Stimulated activated naive CD8-positive, alpha-beta T cell treated with anti-CD3 and anti-CD28 coated beads, Interleukin-15, Interleukin-2, amounts not matched to agents 100 U/mL and 50 U/mL, for 24 hours (primary cell): ENCODE results near the gene USP10.
A peak's percentile ranks its signal among the peaks of the same experiment; 100 is the strongest.
"Not testable (repeated sequence)": the region's sequence is repeated elsewhere in the genome, so short reads cannot be mapped to it uniquely, and the experiment has no call there.

Experiments used
- ATAC-seq: fragments of 150-1000 bp; cut with Tn5 transposase; one replicate; pipeline ENCODE4 v1.10.0; 2021
- DNase-seq: peaks from one replicate; pipeline ENCODE4 v3.0.0; 2021

The USP10 gene

DNA sequence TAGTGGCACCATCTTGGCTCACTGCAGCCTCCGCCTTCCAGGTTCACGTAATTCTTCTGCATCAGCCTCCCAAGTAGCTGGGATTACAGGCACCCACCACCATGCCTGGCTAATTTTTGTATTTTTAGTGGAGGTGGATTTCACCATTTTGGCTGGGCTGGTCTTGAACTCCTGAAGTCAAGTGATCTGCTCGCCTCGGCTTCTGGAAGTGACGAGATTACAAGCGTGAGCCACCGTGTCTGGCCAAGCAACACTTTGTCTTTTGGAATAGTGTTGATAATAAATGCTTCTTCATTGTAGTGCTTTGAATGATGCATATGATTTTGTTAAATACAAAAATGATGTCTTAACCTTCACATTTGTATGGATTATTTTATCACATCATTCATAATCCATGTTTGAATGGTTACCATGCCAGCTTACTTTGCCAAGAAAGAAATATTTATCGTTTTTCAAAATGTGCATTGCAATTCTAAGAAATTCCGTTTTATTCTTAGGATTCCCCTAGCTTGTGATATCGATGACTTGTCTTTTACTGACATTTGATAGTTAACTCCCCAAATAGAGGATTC is 29.1 kb downstream of the USP10 start:
- ATAC-seq (no peak), DNase-seq (no peak)

DNA sequence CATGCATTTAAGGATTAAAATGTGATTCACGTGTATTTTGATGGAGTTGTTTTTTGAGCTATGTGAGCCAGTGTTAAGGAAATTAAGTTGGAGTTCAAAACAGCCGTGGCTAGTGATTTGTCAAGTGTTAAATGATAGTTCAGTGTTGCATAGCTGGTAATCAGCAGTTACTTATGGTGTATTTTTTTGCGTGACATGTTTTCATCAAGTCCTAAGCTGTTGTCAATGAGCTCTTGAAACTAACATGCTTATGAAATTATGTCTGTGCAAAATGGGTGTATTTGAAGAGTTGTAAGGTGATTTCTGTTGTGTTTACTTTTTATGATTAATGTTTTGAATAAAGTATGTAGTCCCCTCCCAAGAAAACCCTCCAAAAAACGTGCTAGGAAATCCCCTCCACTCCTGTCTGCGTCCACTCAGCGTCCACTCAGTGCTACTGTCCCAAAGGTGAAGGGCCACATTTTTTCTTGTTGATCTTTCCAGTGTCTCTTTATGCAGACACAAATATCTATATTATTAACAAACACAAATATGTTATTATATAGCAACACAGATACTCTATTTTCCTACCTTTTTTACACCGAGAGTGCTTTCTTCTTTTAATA is 30.0 kb downstream of the USP10 start:
- no peak for DNase-seq
- no peak for ATAC-seq

DNA sequence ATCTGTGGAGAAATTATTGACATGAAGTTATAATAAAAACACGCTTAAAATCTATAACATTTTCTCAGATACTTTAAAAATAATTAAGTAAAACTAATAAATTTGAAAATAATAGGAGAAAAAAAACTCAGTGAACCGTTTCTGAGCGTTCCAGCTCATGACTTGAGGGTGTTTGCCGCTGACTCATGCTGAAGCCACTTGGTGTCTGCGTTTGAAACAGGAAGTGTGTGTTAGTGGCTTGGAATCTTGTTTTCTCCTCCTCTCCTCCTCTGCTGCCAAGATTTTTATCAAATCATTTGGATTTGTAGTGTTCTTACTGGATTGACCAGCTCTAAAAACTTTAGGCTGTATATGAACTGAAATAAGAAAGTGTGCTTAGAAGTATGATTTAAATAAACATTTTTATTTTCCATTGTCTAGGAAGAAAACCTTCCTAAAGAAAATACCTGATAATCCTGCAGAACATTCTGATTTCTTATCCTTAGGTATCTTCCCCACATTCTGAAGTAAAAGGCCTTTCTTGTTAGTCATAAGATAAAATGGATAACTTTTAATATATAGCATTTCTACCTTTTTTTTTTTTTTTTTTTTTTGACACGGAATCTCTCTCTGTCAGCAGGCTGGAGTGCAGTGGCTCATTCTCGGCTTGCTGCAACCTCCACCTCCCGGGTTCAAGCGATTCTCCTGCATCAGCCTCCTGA is 30.8 kb downstream of the USP10 start:
- ATAC-seq (peak; percentile 60), DNase-seq (peak; percentile 44)

DNA sequence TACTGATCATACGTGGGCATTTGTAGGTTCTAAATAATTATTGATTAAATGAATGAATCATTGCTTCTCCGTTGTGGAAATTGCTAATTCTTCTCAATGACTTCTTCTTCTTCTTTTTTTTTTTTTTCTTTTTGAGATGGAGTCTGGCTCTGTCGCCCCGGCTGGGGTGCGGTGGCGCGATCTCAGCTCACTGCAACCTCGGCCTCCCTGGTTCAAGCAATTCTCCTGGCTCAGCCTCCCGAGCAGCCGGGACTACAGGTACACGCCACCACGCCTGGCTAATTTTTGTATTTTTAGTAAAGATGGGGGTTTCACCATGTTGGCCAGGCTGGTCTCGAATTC is 32.5 kb downstream of the USP10 start:
- not testable (repeated sequence) for ATAC-seq

DNA sequence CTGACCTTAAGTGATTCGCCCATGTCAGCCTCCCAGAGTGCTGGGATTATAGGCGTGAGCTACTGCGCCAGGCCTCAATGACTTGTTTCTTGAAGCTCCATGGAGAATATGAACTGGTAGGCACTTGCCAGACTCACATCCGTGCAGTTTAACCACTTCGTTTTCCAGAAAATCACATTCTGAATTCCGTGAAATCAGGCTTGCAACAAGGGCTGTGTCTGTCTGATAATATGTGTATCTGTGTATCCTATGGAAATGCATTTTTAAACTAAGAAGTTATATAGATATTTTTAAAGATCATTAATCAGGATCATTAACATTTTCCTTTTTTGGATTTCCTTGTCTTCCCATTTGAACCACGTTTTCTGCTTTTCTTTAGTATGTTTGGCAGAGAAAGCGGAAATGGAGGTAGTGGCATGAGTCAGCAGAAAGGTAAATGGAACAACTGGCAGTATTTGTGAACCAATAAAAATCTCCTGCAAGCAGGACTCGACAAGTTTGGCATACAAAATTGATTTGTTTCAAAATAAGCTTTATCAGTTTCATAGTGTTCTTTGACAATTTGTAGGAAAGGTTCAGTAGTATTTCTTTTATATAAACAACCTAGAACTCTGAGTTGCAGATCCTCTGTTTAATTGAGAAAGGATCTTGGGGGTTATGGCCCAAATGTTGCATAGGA is 33.0 kb downstream of the USP10 start:
- ATAC-seq (no peak), DNase-seq (no peak)

More for the DNA sequence above, 32.5 kb downstream of the USP10 start:
- DNase-seq: not testable (repeated sequence)

DNA sequence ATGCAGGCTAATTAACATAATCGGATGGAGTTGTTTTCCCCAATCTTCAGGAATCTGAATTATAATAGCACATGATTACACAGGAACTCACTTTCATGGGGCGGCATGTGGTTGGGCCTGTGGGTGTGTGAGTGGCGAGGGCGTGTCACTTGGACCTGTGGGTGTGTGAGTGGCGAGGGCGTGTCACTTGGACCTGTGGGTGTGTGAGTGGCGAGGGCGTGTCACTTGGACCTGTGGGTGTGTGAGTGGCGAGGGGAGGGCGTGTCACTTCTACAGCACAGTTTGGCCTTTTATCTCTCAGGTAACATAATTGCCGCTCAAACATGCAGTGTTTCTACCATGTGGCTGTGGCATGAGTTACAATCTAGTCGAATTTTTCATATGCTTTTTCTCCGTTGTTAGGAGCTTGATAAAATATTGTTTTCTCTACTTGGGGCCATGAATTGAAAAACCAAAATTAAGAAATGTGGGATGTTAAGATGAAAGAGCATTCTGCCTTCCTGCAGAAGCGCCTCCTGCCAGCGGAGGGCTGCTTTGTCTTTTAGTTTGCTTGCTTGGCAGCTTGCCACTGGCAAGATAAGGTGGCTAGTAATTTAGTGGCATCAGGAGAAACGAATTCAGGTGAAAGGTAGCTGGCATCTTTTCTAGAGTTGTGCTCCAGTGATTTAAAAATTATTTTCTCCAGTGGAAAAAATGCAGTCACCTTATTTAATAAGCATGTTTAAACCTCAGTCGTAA is 36.2 kb downstream of the USP10 start:
- ATAC-seq: no peak
- DNase-seq: no peak

DNA sequence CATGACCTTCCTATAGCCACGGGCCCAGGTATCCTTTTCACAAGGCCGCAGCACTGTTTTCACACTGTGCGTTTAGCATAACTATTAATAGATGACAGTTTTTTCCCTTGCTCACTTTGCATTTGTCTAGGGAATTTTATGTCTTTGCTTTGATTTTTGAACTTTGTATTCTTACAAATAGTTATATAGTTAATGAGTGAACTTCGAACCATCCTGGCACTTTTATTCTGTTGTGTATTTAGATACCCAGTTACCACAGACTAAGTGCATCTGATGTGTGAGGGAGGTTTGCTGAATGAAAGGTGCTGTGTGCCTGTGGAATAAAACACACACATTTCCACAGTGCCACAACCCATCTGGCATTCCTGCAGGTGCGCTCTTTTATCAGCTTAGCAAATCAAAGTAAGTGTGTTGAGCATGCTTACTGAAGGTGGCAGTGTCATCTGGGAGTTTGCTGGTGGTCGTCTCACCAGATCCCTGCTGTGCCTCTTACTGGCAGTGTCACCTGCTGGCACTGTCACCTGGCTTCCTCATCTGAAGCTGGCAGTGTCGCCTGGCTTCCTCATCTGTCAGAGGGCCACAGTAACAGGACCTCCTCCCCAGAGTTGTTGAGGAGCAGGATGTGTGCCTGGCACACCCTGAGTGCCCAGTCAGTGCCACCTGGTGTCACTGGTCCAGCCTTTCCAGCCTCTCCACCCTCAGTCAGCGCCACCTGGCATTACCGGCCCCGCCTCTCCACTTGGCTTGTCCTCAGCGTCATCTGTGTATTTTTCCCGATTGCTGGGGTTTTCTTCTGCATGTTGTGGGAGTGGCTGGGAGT is 37.6 kb downstream of the USP10 start:
- DNase-seq: no peak
- ATAC-seq: no peak

DNA sequence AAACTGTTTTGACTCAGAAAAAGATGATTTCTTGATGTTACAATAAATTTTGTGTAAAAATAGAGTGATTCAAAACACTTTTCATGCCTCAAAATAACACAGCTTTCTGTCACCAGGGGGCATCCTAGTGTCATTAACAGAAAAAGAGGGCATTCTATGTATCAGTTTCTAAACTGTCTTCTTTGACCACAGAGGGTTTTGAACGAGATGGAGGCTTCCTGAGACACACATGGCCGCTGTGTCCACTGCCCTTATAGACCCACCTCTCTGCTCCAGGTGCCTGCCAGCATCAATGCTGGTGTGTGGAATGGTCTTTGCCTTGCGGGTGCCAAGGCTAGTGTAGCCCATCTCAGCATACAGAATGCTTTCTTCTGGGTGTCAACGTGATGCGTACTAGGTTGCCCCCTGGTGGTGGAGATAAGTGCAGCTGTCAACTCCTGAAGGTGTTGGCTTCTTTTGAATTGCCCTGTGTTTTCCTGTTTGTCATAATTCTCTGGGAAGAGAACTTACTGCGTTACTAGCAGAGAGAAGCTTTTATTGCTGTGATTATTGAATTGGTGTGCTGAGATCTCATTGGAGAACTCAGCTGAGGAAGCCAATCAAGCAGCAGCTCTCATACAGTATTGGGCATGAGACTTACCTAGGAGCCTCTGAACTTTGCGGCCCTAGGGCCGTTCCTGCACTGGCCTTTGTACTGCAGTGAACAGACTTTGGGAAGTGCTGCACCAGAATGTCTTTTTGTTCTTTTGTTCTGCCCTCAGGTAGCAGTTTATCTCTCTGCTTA is 38.6 kb downstream of the USP10 start:
- ATAC-seq (peak; percentile 74), DNase-seq (peak; percentile 78)

DNA sequence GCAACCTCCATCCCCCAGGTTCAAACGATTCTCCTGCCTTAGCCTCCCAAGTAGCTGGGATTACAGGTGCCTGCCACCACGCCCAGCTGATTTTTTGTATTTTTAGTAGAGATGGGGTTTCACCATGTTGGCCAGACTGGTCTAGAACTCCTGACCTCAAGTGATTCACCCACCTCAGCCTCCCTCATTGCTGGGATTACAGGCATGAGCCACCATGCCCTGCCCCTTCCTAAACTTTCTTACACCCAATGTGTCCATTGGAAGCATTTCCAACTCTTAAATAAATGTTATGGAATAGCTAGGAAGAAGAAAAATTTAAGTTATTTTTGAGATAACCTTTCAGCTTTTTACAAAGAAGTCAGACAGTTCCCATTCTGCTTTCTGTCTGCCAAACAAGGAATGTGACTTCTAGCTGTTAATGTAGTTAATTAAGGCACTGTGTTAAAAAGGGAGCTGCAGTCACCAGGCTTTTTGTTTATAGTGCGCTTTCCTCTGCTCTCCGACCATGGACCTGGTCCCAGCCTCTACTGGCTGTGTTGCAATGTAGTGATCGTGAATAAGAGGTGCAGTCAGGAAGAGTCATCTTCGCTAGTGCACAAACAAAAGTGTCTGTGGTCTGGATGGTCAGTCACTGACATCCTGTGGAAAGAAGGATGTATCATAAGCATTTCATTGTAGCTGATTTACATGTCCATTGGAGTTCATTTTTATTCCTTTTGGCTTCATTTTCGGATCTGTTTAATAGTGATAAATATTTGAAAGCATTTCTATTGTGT is 39.7 kb downstream of the USP10 start:
- ATAC-seq: no peak
- no peak for DNase-seq

DNA sequence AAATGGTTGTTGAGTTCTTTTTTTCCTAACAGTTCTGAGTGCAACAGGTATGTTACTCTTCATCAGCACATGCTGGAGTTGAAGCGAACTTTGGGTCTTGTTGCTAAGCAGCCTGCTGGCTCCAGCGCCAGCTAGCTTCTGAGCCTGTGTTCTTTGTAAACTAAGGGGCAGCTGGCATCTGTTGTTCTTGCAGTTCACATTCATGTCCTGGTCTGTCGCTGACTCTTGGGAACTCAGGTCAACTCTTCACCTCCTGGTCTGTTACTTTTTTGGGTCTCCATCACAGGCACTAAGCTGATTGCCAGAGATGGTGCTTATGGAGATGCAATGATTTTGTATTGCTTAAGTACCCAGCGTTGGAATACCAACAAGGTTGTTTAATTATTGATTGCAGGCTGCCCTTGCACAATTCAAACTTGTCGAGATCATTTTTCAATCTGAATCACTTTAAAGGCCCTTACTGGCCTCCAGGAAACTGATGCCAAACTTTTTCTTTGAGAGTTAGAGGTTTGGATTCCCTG is 40.9 kb downstream of the USP10 start:
- DNase-seq: no peak
- ATAC-seq: no peak

DNA sequence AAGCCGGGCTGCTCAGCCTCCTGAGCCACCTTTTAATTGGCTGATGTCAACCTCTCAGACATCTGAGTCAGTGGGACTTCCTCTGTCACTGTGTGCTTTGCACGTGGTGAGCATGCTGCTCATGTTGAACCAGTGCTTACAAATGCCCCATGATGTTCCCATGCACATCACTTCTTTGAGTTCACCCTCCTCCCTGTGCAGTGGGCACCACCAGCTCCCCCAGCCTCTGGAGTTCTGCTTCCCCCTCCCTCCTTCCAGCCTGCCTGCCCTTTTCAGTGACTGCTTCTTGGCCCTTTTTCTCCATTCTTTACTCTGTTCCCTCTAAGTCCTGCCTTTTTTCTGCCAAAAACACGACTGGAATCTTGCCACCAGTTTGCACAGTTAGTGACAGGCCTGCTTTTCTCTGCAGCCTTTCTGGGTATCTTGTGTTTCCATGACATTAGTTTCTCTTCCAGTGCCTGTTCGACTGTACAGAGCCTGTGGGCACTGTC is 41.6 kb downstream of the USP10 start:
- DNase-seq: no peak
- ATAC-seq: peak; percentile 74

DNA sequence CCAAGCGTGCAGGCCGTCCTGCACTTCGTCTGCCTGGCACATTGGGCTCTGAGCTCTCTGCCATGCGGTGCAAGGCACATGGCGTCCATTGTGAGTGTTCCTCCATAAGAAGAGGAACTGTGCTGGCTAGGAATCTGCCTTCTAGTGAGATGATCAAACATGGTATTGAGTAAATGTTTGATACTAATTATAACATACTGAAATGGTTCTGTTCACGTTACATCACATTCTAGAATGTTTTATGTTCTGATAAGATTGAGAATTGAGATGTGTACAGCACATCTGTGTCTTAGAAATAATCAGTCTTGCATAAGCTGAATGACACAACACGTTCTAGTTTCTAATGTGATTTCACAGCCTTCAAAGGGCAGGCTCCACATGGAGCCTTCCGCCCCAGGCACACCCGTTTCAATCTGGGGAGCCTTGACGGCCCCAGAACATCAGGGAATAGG is 42.9 kb downstream of the USP10 start:
- DNase-seq: no peak
- no peak for ATAC-seq

DNA sequence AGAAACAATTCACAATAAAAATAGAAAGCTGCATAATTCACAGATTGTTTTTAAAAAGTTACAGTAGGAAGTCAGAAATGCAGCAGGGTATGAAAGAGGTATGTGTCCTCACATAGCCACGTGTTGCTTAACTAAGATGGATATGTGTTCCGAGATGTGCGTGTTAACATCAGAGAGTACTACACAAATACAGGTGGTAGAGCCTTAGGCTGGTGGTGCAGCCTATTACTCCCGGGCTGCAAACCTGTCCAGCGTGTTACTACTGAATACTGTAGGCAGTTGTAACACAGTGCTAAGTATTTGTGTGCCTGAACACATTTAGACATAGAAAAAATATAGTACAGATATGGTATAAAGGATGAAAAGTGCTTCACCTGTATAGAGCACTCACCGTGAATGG is 46.4 kb downstream of the USP10 start:
- ATAC-seq (no peak), DNase-seq (no peak)

DNA sequence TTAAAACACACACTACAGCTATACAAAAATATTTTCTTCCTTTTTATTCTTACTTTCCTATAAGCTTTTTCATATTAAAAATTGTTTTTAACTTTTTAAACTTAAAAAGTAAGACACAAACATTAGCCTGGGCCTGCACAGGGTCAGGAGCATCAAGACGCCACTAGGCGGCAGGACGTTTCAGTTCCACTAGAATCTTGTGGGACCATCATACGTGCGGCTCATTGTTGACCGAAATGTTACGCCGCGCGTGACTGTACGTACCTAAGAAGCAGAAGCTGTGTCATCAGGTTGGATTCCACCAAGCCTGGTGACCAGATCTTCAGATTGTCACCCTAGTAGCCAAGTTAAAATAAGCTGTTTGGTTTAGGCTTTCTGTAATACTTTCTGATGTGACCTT is 47.1 kb downstream of the USP10 start:
- DNase-seq (no peak), ATAC-seq (no peak)

DNA sequence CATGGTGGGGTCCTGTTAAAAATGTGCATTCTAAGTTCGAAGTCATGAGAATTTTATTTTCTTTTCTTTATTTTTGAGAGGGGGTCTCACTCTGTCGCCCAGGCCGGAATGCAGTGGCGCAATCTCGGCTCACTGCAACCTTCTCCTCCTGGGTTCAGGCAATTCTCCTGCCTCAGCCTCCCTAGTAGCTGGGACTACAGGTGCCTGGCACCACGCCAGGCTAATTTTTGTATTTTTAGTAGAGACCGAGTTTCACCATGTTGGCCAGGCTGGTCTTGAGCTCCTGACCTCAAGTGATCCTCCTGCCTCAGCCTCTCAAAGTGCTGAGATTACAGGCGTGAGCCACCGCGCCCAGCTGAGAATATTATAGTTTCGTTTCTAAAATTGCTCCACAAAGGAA is 48.4 kb downstream of the USP10 start:
- DNase-seq, ATAC-seq: not testable (repeated sequence)

DNA sequence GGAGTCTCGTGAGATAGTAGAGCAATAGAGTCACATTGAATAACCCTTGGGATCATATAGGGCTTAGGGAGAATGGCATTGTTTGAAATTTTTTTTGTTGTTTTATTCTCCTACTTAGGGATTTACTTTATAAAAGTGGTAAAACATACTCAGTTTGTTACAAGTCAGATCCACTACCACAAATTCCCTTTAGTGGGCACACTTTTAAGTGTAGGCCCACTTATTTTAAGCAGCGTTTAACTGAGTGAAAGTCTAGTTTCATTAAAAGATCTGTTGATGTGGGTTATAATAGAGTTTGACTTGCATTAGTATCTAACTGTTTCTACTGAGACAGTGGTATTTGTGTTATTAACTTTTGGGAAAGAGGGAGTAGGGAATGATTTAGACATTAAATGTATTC is 49.3 kb downstream of the USP10 start:
- no peak for DNase-seq

DNA sequence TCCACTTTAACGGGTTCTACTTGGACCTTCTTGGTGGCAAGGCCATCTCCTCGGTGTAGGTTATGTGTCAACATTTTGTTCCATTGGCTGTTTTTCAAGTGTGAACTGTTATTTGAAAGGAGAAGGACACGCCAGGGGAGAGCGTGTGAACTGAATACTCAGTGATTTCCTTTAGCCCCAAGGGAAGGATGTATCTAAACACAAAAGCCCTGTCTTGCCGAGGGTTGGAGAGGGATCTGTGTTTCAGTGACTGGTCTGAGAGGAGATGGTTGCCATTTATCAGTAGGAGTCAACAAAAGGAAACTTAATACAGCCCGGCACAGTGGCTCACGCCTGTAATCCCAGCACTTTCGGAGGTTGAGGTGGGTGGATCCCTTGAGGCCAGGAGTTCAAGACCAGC is 50.0 kb downstream of the USP10 start:
- ATAC-seq: no peak
- DNase-seq: no peak

More for the DNA sequence above, 49.3 kb downstream of the USP10 start:
- ATAC-seq: no peak

DNA sequence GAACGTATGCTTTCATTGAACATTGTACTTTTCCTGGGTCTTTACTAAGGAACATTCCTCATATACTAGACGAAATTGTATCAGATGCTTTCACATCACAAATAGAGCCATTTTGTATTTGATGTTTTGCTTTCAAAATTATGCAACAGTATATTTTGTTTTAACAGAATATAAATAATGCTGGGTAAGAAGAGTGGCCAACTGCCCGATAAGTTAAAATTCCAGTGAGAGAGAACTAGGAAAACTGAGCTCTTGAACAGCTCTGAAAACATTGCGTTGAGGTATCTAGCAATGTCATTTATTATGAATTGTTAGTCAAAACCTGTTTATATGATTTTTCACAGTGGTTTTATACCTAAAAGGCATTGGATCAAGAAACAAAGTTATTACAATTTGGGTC is 50.8 kb downstream of the USP10 start:
- no peak for ATAC-seq
- DNase-seq: no peak

DNA sequence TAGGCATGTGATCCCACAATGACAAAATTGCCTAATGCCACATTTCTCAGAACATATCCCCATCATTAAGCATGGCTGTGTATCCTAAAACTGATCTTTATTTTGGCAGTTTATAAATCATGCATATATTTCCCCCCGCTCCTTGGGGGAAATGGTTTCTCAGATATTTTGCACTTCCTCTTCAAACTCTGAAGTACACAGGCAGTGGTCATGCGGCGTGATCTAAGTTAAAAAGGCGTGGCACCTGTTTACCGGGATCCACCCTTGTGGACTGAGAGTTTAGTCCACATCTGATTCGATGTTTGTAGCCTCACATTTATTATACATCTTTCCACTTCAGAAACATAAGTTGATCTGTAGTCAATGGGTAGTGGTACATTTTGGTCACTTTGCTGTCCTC is 51.4 kb downstream of the USP10 start:
- ATAC-seq: no peak
- DNase-seq: no peak

DNA sequence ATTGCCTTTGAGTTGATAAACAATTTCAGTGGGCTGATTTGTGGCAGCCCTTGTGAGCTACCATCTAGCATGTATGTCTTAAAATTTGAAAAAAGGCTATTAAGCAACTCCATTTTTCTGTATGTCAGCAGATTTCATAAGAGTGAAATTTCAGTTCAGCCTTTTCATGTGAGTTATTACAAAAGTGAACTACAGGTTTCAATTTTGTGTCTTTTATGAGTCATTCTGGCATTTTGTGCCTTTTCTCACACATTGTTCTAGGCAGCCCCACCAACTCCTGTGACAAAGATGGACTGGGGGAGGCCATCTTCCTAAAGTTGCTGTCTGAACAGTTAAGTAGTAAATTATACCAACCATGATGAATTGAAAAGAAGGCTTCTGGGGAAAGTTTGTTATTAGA is 52.1 kb downstream of the USP10 start:
- DNase-seq: peak; percentile 17
- ATAC-seq: peak; percentile 74
